GM21717 (cell line): ENCODE data around the gene NKX1-1.
"Not testable (repeated sequence)": the region's sequence is repeated elsewhere in the genome, so short reads cannot be mapped to it uniquely, and the experiment has no call there.

Experiments
- ATAC-seq: cut with Tn5 transposase; IDR thresholded peaks from one replicate; pipeline ENCODE4 v1.9.1; 2021; ENCODE audit warnings: mild to moderate bottlenecking, moderate library complexity; ENCODE audit not compliant: unreplicated experiment

Gene NKX1-1

GRCh38 chr4:1375051-1375721, 31.1 kb downstream of the NKX1-1 start:
- ATAC-seq, result no peak

- no peak for ATAC-seq
Observed at GRCh38 chr4:1374706-1375045, 31.6 kb downstream of the NKX1-1 start.

- ATAC-seq, result no peak
Observed at GRCh38 chr4:1373892-1374705, 32.1 kb downstream of the NKX1-1 start.

GRCh38 chr4:1372576-1372975, 33.7 kb downstream of the NKX1-1 start:
- not testable (repeated sequence) for ATAC-seq

GRCh38 chr4:1371176-1372165, 34.8 kb downstream of the NKX1-1 start:
- ATAC-seq, result no peak

- no peak for ATAC-seq
Observed at GRCh38 chr4:1370321-1371124, 35.7 kb downstream of the NKX1-1 start.

- no peak for ATAC-seq
Observed at GRCh38 chr4:1369479-1370079, 36.7 kb downstream of the NKX1-1 start.

GRCh38 chr4:1369091-1369450, 37.2 kb downstream of the NKX1-1 start:
- ATAC-seq, result no peak

GRCh38 chr4:1368421-1369090, 37.7 kb downstream of the NKX1-1 start:
- no peak for ATAC-seq

- no peak for ATAC-seq
Observed at GRCh38 chr4:1367936-1368289, 38.3 kb downstream of the NKX1-1 start.

- no peak for ATAC-seq
Observed at GRCh38 chr4:1367230-1367935, 38.9 kb downstream of the NKX1-1 start.

GRCh38 chr4:1366371-1367229, 39.6 kb downstream of the NKX1-1 start:
- ATAC-seq, result no peak

- ATAC-seq, result no peak
Observed at GRCh38 chr4:1365271-1366178, 40.7 kb downstream of the NKX1-1 start.

GRCh38 chr4:1364748-1365147, 41.5 kb downstream of the NKX1-1 start:
- no peak for ATAC-seq

GRCh38 chr4:1364217-1364616, 42.0 kb downstream of the NKX1-1 start:
- no peak for ATAC-seq

- no peak for ATAC-seq
Observed at GRCh38 chr4:1363513-1363912, 42.7 kb downstream of the NKX1-1 start.

GRCh38 chr4:1362521-1362920, 43.7 kb downstream of the NKX1-1 start:
- ATAC-seq, result no peak
